Heart right ventricle (tissue), 16 donors: ENCODE measurements around the gene OR6B1. TPM values are rescaled to one million over a fixed set of nuclear protein-coding genes. Genes with fewer than 3 reads are reported as not detected.

ENCODE experiments used
- ATAC-seq, 8 donors: fragments of 200-7000 bp; cut with Tn5 transposase; one replicate each; pipeline ENCODE4 v1.9.1; 2020; ENCODE audit warnings: mild to moderate bottlenecking in 8 of 8, moderate library complexity in 8 of 8, moderate number of reproducible peaks in 1 of 8
- DNase-seq, 2 donors: peaks; one replicate each; pipeline ENCODE4 v3.0.0-alpha.2; 2020
- H3K27ac ChIP-seq, 10 donors: fragments of 200-600 bp; sonication (generic) in 2 of 10; one replicate each; pipeline versions ENCODE4 v1.5.0 to v1.8.0; 2020 to 2022; ENCODE audit warnings: mild to moderate bottlenecking in 3 of 10
- H3K27me3 ChIP-seq, 7 donors: fragments of 200-600 bp; one replicate each; pipeline ENCODE4 v1.8.0; 2021 to 2022; ENCODE audit warnings: mild to moderate bottlenecking in 2 of 7
- H3K36me3 ChIP-seq, 9 donors: fragments of 200-600 bp; sonication (generic) in 1 of 9; one replicate each; pipeline versions ENCODE4 v1.5.0 to v1.8.0; 2020 to 2022; ENCODE audit warnings: mild to moderate bottlenecking in 2 of 9
- H3K4me1 ChIP-seq, 9 donors: fragments of 200-600 bp; sonication (generic) in 1 of 9; one replicate each; pipeline versions ENCODE4 v1.5.0 to v1.8.0; 2020 to 2022; ENCODE audit warnings: mild to moderate bottlenecking in 4 of 9
- H3K4me3 ChIP-seq, 10 donors: fragments of 200-600 bp; sonication (generic) in 2 of 10; one replicate each; pipeline versions ENCODE4 v1.5.0 to v1.8.0; 2020 to 2022; ENCODE audit warnings: mild to moderate bottlenecking in 7 of 10, moderate library complexity in 2 of 10
- H3K9me3 ChIP-seq, 11 donors: fragments of 200-600 bp in 10 of 11; sonication (generic) in 2 of 11; one replicate each; pipeline versions ENCODE4 v1.5.0 to v1.8.0; 2013 to 2022; ENCODE audit warnings: mild to moderate bottlenecking in 2 of 11, control low read depth in 1 of 11, moderate library complexity in 1 of 11
- WGBS, 2 donors: extraction: QIAGEN DNeasy Blood & Tissue Kit; methylation state at CpG; one replicate each; pipeline ENCODE4 v1.1.7; 2013; ENCODE audit warnings: inconsistent platforms in 1 of 2; 5-methylcytosine and 5-hydroxymethylcytosine counted together
- intact Hi-C, 10 donors: fragments of 100-400 bp; cut with DNase I; formaldehyde crosslinking; loops; one replicate each; pipeline versions ENCODE4 v1.11.1 to v1.14.2; 2022
- polyA plus RNA-seq, 2 donors: library from polyadenylated mRNA; stranded (reverse); fragments of 200-250 nt; gene quantifications; one replicate each; pipeline ENCODE4 v1.2.3, GENCODE V29; 2013
- total RNA-seq, 10 donors: library from RNA; stranded (reverse); fragmentation: NEBNext Ultra II Directional in 3 of 10; extraction: Animal tissue kit (Norgen Biotek cat#: 25700) in 3 of 10; gene quantifications; one replicate each; pipeline versions ENCODE4 v1.2.1 to v1.2.4, GENCODE V29; 2021 to 2023
- TF ChIP-seq, protein P1 (sequence below), 9 donors: fragments of 200-600 bp; sonication (generic) in 2 of 9; IDR thresholded peaks; one replicate each; pipeline versions ENCODE4 v1.5.0 to v1.8.0; 2021 to 2022; ENCODE audit warnings: antibody characterized with exemption in 9 of 9, mild to moderate bottlenecking in 5 of 9, moderate library complexity in 1 of 9
- donor health status: Arrhythmogenic right ventricular cardiomyopathy.
- donor health status: ischemic (EF 13 %, LVEDD 7.1; RV severe dilation, severe dysfunction).
- donor health status: healthy with polysubstance abuse.
- donor health status: DM: no; HTN: yes; CAD: no.
- donor health status: DM: no; HTN: no; CAD: no.
- donor health status: ischemic (EF 25% LVEDD 6.9; RV normal size, moderate dysfunction).
- donor health status: ischemic (EF 25% LVEDD 5.7; RV mildly dilated, moderate dysfunction).
- donor health status: healthy.
- donor health status: DM: yes; HTN: yes; CAD: no.
- donor health status: Ischemic cardiomyopathy.
- donor health status: ischemic (EF 35%, LVEDD 5.7; RV mildly dilated, moderate dysfunction).
- donor health status: nonischemic (EF 11% LVEDD 7.7; RV severe dilation, severe dysfunction).
- donor health status: DM: yes; HTN: yes; CAD: no.
- donor health status: PGD.
- donor health status: ischemic (EF 29% LVEDD 5.4; RV normal size, mild dysfunction).
- donor health status: nonischemic (EF 23%, LVEDD 6.1; RV moderate dilation, normal function).

The OR6B1 gene
- total and polyA plus RNA-seq, 12 donors: not detected

GRCh38 chr7:143987513-143987912 is 12.6 kb upstream of the OR6B1 start:
- Histone ChIP-seq H3K36me3 (no peaks in the 10 kb centered on the region), H3K4me1 (peaks cover 0 to 25% (median 4%) of the 10 kb centered on the region in 9 donors), H3K9me3 (peaks cover 0 to 15% (median 3%) of the 10 kb centered on the region in 11 donors), H3K4me3 (no peak overlapping the region), H3K27me3 (no peaks in the 10 kb centered on the region), H3K27ac (no peak overlapping the region)
- TF ChIP-seq, protein P1, sequence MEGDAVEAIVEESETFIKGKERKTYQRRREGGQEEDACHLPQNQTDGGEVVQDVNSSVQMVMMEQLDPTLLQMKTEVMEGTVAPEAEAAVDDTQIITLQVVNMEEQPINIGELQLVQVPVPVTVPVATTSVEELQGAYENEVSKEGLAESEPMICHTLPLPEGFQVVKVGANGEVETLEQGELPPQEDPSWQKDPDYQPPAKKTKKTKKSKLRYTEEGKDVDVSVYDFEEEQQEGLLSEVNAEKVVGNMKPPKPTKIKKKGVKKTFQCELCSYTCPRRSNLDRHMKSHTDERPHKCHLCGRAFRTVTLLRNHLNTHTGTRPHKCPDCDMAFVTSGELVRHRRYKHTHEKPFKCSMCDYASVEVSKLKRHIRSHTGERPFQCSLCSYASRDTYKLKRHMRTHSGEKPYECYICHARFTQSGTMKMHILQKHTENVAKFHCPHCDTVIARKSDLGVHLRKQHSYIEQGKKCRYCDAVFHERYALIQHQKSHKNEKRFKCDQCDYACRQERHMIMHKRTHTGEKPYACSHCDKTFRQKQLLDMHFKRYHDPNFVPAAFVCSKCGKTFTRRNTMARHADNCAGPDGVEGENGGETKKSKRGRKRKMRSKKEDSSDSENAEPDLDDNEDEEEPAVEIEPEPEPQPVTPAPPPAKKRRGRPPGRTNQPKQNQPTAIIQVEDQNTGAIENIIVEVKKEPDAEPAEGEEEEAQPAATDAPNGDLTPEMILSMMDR (IDR thresholded peaks at IDR 0.05): no peak
- intact Hi-C loops: loop anchor here in 2 of 10 donors (10.0 kb wide), 2 partner anchors 63 to 73 kb away; no protein-coding TSS in a partner anchor
- DNase-seq: no peak
- no peak for ATAC-seq

GRCh38 chr7:143988976-143989745 is 11.0 kb upstream of the OR6B1 start:
- WGBS, 2 donors: 81 to 82% methylated on average over 5 of the region's 5 CpGs
- TF ChIP-seq, protein P1 (IDR thresholded peaks at IDR 0.05): no peak
- Histone ChIP-seq H3K9me3 (peaks cover 0 to 15% (median 3%) of the 10 kb centered on the region in 11 donors), H3K4me1 (peaks cover 0 to 25% (median 4%) of the 10 kb centered on the region in 9 donors), H3K27me3 (no peaks in the 10 kb centered on the region), H3K4me3 (no peak overlapping the region), H3K36me3 (no peaks in the 10 kb centered on the region), H3K27ac (peak overlapping the region in 1 of 10 donors; percentile 24)
- intact Hi-C loops: loop anchor here in 2 of 10 donors (10.0 kb wide), 2 partner anchors 64 to 74 kb away; no protein-coding TSS in a partner anchor
- no peak for ATAC-seq
- DNase-seq: no peak

- H3K4me3 ChIP-seq: no peak overlapping the region
- peaks cover 0 to 18% (median 4%) of the 10 kb centered on the region in 9 donors for H3K4me1 ChIP-seq
- H3K36me3 ChIP-seq: no peaks in the 10 kb centered on the region
- peak overlapping the region in 4 of 10 donors; percentile 8 to 57 (median 40) for H3K27ac ChIP-seq
- DNase-seq (no peak), ATAC-seq (peak in 4 of 8 donors; percentile 46 to 62 (median 52))
- TF ChIP-seq, protein P1 (IDR thresholded peaks at IDR 0.05): no peak
- intact Hi-C loops: loop anchor here in 1 of 10 donors (10.0 kb wide), 1 partner anchor 88 kb away; the partner anchor contains the start of gene TCAF1
- H3K9me3 ChIP-seq: peaks cover 0 to 15% (median 3%) of the 10 kb centered on the region in 11 donors
- H3K27me3 ChIP-seq: no peaks in the 10 kb centered on the region
These were observed 7.5 kb upstream of the OR6B1 start for GRCh38 chr7:143992670-143993069.

- Histone ChIP-seq H3K27me3 (no peaks in the 10 kb centered on the region), H3K36me3 (no peaks in the 10 kb centered on the region), H3K9me3 (peaks cover 0 to 15% (median 3%) of the 10 kb centered on the region in 11 donors), H3K27ac (no peak overlapping the region), H3K4me1 (peaks cover 0 to 10% (median 3%) of the 10 kb centered on the region in 9 donors), H3K4me3 (no peak overlapping the region)
- ATAC-seq (no peak), DNase-seq (no peak)
- TF ChIP-seq, protein P1 (IDR thresholded peaks at IDR 0.05): no peak
- 94% methylated on average over 3 of the region's 3 CpGs for WGBS, 2 donors
- intact Hi-C loops: loop anchor here in 1 of 10 donors (10.0 kb wide), 1 partner anchor 89 kb away; the partner anchor contains the start of gene TCAF1
These were observed 6.2 kb upstream of the OR6B1 start for GRCh38 chr7:143993924-143994323.
